A549 (cell line): ENCODE results near the gene CELF2.

ENCODE experiments used
- BHLHE40 ChIP-seq: IDR thresholded peaks from 2 replicates; pipeline ENCODE4 v1.6.1; 2012; ENCODE audit warnings: low read depth, low read length, inconsistent platforms
- EP300 ChIP-seq, 2 experiments: fragments of >200 bp; sonication (Bioruptor Twin); formaldehyde crosslinking; IDR thresholded peaks; 2 replicates in 1 of 2; 3 replicates in 1 of 2; pipeline ENCODE4 v1.6.1; 2016 to 2017
- MAX ChIP-seq: IDR thresholded peaks from 2 replicates; pipeline ENCODE4 v1.6.1; 2012
- PBX3 ChIP-seq: IDR thresholded peaks from 2 replicates; pipeline ENCODE4 v1.6.1; 2012
- POLR2A ChIP-seq: IDR thresholded peaks from 2 replicates; pipeline ENCODE4 v1.6.1; 2012; ENCODE audit warnings: mild to moderate bottlenecking, low read length
- RAD21 ChIP-seq, 2 experiments: fragments of >200 bp in 1 of 2; sonication (Bioruptor Twin) in 1 of 2; formaldehyde crosslinking in 1 of 2; IDR thresholded peaks in 1 of 2; conservative IDR thresholded peaks in 1 of 2; 2 replicates in 1 of 2; 3 replicates in 1 of 2; pipeline ENCODE4 v1.6.1; 2012 to 2018; ENCODE audit warnings: inconsistent platforms in 1 of 2
- RFX5 ChIP-seq: fragments of 450-650 bp; IDR thresholded peaks from 2 replicates; pipeline ENCODE4 v1.7.1; 2014; ENCODE audit warnings: antibody characterized with exemption, mild to moderate bottlenecking, moderate library complexity
- TF ChIP-seq, protein P1 (sequence below): fragments of >200 bp; sonication (Bioruptor Twin); formaldehyde crosslinking; IDR thresholded peaks from 3 replicates; pipeline ENCODE4 v1.5.1; 2016
- TF ChIP-seq, protein P2 (sequence below): fragments of 200-600 bp; sonication (generic); IDR thresholded peaks from 2 replicates; pipeline ENCODE4 v1.6.1; 2016; ENCODE audit warnings: antibody characterized with exemption, mild to moderate bottlenecking, moderate library complexity

- TF ChIP-seq, protein P1, sequence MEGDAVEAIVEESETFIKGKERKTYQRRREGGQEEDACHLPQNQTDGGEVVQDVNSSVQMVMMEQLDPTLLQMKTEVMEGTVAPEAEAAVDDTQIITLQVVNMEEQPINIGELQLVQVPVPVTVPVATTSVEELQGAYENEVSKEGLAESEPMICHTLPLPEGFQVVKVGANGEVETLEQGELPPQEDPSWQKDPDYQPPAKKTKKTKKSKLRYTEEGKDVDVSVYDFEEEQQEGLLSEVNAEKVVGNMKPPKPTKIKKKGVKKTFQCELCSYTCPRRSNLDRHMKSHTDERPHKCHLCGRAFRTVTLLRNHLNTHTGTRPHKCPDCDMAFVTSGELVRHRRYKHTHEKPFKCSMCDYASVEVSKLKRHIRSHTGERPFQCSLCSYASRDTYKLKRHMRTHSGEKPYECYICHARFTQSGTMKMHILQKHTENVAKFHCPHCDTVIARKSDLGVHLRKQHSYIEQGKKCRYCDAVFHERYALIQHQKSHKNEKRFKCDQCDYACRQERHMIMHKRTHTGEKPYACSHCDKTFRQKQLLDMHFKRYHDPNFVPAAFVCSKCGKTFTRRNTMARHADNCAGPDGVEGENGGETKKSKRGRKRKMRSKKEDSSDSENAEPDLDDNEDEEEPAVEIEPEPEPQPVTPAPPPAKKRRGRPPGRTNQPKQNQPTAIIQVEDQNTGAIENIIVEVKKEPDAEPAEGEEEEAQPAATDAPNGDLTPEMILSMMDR = no peak
- TF ChIP-seq EP300 (IDR thresholded peaks at IDR 0.05) (no peak), PBX3 (no peak), BHLHE40 (no peak), RAD21 (conservative IDR thresholded peaks at IDR 0.05 in 1 of 2, IDR thresholded peaks at IDR 0.05 in 1 of 2) (no peak), POLR2A (no peak), MAX (no peak), RFX5 (no peak)
- TF ChIP-seq, protein P2, sequence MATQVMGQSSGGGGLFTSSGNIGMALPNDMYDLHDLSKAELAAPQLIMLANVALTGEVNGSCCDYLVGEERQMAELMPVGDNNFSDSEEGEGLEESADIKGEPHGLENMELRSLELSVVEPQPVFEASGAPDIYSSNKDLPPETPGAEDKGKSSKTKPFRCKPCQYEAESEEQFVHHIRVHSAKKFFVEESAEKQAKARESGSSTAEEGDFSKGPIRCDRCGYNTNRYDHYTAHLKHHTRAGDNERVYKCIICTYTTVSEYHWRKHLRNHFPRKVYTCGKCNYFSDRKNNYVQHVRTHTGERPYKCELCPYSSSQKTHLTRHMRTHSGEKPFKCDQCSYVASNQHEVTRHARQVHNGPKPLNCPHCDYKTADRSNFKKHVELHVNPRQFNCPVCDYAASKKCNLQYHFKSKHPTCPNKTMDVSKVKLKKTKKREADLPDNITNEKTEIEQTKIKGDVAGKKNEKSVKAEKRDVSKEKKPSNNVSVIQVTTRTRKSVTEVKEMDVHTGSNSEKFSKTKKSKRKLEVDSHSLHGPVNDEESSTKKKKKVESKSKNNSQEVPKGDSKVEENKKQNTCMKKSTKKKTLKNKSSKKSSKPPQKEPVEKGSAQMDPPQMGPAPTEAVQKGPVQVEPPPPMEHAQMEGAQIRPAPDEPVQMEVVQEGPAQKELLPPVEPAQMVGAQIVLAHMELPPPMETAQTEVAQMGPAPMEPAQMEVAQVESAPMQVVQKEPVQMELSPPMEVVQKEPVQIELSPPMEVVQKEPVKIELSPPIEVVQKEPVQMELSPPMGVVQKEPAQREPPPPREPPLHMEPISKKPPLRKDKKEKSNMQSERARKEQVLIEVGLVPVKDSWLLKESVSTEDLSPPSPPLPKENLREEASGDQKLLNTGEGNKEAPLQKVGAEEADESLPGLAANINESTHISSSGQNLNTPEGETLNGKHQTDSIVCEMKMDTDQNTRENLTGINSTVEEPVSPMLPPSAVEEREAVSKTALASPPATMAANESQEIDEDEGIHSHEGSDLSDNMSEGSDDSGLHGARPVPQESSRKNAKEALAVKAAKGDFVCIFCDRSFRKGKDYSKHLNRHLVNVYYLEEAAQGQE = no peak
Observed at GRCh38 chr10:11003679-11004078, 14.0 kb upstream of the CELF2 start.
